Endothelial cell (in vitro differentiated cells): Measurements from ENCODE around the gene DSCAML1. TPM values are rescaled to one million over a fixed set of nuclear protein-coding genes. Genes with fewer than 3 reads are reported as not detected.

Source experiments
- DNase-seq: peaks from one replicate; pipeline ENCODE4 v3.0.0; 2021; ENCODE audit warnings: low spot score
- H3K27ac Mint-ChIP-seq: one replicate; pipeline ENCODE4 v1.8.0; 2021; ENCODE audit warnings: mixed read lengths, inconsistent platforms; ENCODE audit not compliant: unreplicated experiment
- H3K27me3 Mint-ChIP-seq: one replicate; pipeline ENCODE4 v1.8.0; 2021; ENCODE audit warnings: mild to moderate bottlenecking, moderate library complexity, mixed read lengths, inconsistent platforms; ENCODE audit not compliant: unreplicated experiment
- H3K36me3 Mint-ChIP-seq: one replicate; pipeline ENCODE4 v1.8.0; 2021; ENCODE audit warnings: mild to moderate bottlenecking, low read depth, mixed read lengths, inconsistent platforms; ENCODE audit not compliant: unreplicated experiment
- H3K4me1 Mint-ChIP-seq: one replicate; pipeline ENCODE4 v1.8.0; 2021; ENCODE audit warnings: mild to moderate bottlenecking, mixed read lengths, inconsistent platforms; ENCODE audit not compliant: unreplicated experiment
- H3K4me3 Mint-ChIP-seq: one replicate; pipeline ENCODE4 v1.8.0; 2021; ENCODE audit warnings: mild to moderate bottlenecking, mixed read lengths, inconsistent platforms; ENCODE audit not compliant: unreplicated experiment
- H3K9me3 Mint-ChIP-seq: one replicate; pipeline ENCODE4 v1.8.0; 2021; ENCODE audit warnings: mixed read lengths, inconsistent platforms; ENCODE audit not compliant: unreplicated experiment
- total RNA-seq: library from RNA; stranded (reverse); fragmentation: NEBNext Ultra II Directional; extraction: Animal tissue kit (Norgen Biotek cat#: 25700); gene quantifications from one replicate; pipeline ENCODE4 v1.2.1, GENCODE V29; 2021; ENCODE audit not compliant: unreplicated experiment
- TF ChIP-seq, protein P1 (sequence below): fragments of 200-600 bp; sonication (generic); IDR thresholded peaks from one replicate; pipeline ENCODE4 v1.5.0; 2021; ENCODE audit warnings: antibody characterized with exemption; ENCODE audit not compliant: unreplicated experiment

Gene DSCAML1
- total RNA-seq, 1 donor from 2014 or later = 3.8 TPM

DNA sequence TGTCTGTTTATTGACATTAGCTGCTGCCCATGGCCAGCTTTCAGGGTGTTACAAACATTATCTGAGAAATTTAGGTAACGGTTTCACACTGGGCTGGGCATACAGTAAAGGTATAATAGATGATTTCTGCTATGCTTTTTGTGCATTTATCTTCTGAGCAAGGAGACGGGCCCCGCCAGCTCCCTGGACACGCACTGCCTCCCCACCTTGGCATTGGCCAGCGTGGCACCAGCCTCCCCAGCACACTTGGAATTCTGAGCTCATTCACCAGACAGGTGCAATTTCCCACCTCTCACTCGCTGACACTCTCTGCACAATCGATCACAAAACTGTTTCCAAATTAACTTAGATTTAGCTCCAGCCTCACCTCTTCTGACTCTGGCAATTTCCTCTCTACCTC, 246.6 kb downstream of the DSCAML1 start:
- Mint-ChIP-seq H3K36me3 (no peaks in the 10 kb centered on the region), H3K4me3 (no peak overlapping the region), H3K9me3 (no peaks in the 10 kb centered on the region), H3K27ac (no peak overlapping the region), H3K27me3 (peaks cover 8% of the 10 kb centered on the region), H3K4me1 (no peaks in the 10 kb centered on the region)
- TF ChIP-seq, protein P1, sequence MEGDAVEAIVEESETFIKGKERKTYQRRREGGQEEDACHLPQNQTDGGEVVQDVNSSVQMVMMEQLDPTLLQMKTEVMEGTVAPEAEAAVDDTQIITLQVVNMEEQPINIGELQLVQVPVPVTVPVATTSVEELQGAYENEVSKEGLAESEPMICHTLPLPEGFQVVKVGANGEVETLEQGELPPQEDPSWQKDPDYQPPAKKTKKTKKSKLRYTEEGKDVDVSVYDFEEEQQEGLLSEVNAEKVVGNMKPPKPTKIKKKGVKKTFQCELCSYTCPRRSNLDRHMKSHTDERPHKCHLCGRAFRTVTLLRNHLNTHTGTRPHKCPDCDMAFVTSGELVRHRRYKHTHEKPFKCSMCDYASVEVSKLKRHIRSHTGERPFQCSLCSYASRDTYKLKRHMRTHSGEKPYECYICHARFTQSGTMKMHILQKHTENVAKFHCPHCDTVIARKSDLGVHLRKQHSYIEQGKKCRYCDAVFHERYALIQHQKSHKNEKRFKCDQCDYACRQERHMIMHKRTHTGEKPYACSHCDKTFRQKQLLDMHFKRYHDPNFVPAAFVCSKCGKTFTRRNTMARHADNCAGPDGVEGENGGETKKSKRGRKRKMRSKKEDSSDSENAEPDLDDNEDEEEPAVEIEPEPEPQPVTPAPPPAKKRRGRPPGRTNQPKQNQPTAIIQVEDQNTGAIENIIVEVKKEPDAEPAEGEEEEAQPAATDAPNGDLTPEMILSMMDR = no peak
- no peak for DNase-seq

DNA sequence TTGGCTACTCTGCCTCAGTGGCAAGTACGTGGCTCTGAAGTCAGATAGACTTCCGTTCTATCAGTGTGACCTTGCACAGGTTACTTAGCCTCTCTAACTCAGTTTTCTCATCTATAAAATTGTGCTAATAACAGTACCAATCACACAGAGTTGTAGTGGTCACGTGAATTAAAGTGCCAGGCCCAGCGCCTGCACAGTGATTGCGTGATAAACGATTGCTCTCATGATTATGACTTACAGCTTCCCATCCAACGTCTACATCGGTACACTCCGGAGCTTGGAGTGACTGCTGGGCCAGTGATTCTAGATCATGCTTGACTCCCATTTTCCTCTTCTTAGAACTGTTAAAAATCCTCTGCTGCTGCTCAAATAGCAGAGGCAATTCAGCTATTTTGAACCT, 247.6 kb downstream of the DSCAML1 start:
- peaks cover 3% of the 10 kb centered on the region for H3K27me3 Mint-ChIP-seq

DNA sequence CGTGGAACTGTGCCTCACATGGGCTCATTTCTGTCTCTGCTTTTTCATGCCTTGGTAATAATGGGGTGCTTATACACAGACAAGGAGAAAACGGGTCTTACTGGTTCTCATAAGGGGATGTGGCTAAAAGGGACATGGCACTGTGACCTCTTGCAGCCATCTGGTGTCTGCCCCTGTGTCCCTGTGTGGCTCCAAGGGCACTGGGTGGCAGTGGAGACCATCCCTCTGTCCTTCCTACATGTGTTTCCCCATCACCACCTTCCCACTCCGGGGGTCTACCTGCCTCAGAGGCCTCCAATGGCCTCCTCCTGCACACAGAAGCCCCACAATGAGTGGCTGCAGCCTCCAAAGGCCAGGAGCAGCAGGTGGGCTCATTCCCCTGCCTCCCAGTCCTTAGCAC, 248.1 kb downstream of the DSCAML1 start:
- H3K27me3 Mint-ChIP-seq = peaks cover 5% of the 10 kb centered on the region
- no peak for DNase-seq
- H3K27ac Mint-ChIP-seq = no peak overlapping the region
- TF ChIP-seq, protein P1 = no peak
- H3K9me3 Mint-ChIP-seq = no peaks in the 10 kb centered on the region
- H3K4me1 Mint-ChIP-seq = peaks cover 7% of the 10 kb centered on the region
- H3K36me3 Mint-ChIP-seq = no peaks in the 10 kb centered on the region
- no peak overlapping the region for H3K4me3 Mint-ChIP-seq

More for the DNA sequence above, 247.6 kb downstream of the DSCAML1 start:
- TF ChIP-seq, protein P1 = no peak
- H3K27ac Mint-ChIP-seq = no peak overlapping the region
- H3K4me1 Mint-ChIP-seq = peaks cover 2% of the 10 kb centered on the region
- H3K9me3 Mint-ChIP-seq = no peaks in the 10 kb centered on the region
- H3K36me3 Mint-ChIP-seq = no peaks in the 10 kb centered on the region
- no peak overlapping the region for H3K4me3 Mint-ChIP-seq
- no peak for DNase-seq

DNA sequence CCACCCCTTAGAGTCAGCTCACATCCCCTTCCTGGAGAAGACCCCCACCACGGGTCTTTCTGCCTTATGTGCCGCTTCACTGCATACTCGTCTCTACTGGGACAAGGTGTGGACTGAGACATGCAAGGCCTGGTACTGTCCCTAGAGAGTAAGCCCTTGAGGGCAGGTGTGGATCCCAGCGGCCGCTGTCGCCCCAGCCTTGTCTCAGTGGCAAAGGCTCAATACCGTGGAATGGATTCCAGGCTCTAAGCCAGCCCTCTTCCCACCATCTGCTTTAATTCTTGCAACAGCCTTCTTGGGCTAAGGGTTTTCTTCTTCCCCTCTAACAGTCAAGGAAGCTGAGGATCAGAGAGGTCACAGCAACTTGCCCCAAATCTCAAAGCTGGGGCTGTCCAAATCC, 249.1 kb downstream of the DSCAML1 start:
- no peak overlapping the region for H3K4me3 Mint-ChIP-seq
- peaks cover 7% of the 10 kb centered on the region for H3K27me3 Mint-ChIP-seq
- TF ChIP-seq, protein P1 = no peak
- H3K27ac Mint-ChIP-seq = no peak overlapping the region
- peaks cover 14% of the 10 kb centered on the region for H3K4me1 Mint-ChIP-seq
- no peak for DNase-seq
- no peaks in the 10 kb centered on the region for H3K9me3 Mint-ChIP-seq
- H3K36me3 Mint-ChIP-seq = no peaks in the 10 kb centered on the region

- Mint-ChIP-seq H3K36me3 (no peaks in the 10 kb centered on the region), H3K9me3 (no peaks in the 10 kb centered on the region), H3K27ac (no peak overlapping the region), H3K4me3 (no peak overlapping the region), H3K4me1 (peaks cover 16% of the 10 kb centered on the region), H3K27me3 (peaks cover 7% of the 10 kb centered on the region)
- DNase-seq = no peak
- TF ChIP-seq, protein P1 = no peak
Observed at GRCh38 chr11:117547195-117547850, 249.7 kb downstream of the DSCAML1 start.
